ENCODE measurements around the gene SLC4A4.

GRCh38 chr4:71564775-71565174 lies 226.0 kb downstream of the SLC4A4 start:
- TF ChIP-seq MEF2A (IDR thresholded peaks at IDR 0.05; ENCODE audit: insufficient read depth, low read depth, low read length), result no peak
- no peak for TF ChIP-seq ZBTB11 (CRISPR knock-in tag; IDR thresholded peaks at IDR 0.05)

Measured in GM12878 (cell line).